ENCODE results near the gene DAB1. TPM values are rescaled to one million over a fixed set of nuclear protein-coding genes. Genes with fewer than 3 reads are reported as not detected.

DAB1 gene
- total RNA-seq, 3 donors from 2014 or later, result 0.61 to 2.0 (median 0.92) TPM

- DNase-seq, result no peak
- no peak for ATAC-seq
- intact Hi-C loops (cut with DNase I, micrococcal nuclease), result no loop called here
- TF ChIP-seq CTCF (IDR thresholded peaks at IDR 0.05), result no peak
- Histone ChIP-seq H3K4me3 (no peak overlapping the region), H3K36me3 (ENCODE audit: low read depth) (no peaks in the 10 kb centered on the region), H3K4me1 (ENCODE audit: low read depth) (no peaks in the 10 kb centered on the region), H3K9me3 (no peaks in the 10 kb centered on the region)
Observed at GRCh38 chr1:56965191-56965590, 458.7 kb downstream of the DAB1 start.

- intact Hi-C loops (cut with DNase I, micrococcal nuclease), result no loop called here
- no peaks in the 10 kb centered on the region for H3K36me3 ChIP-seq (ENCODE audit: low read depth)
- no peak for DNase-seq
- H3K9me3 ChIP-seq, result no peaks in the 10 kb centered on the region
- no peak for TF ChIP-seq CTCF (IDR thresholded peaks at IDR 0.05)
- ATAC-seq, result no peak
- H3K4me1 ChIP-seq (ENCODE audit: low read depth), result no peaks in the 10 kb centered on the region
- H3K4me3 ChIP-seq, result no peak overlapping the region
Observed at GRCh38 chr1:56964349-56965017, 459.4 kb downstream of the DAB1 start.

GRCh38 chr1:56963667-56964066 lies 460.2 kb downstream of the DAB1 start:
- H3K4me3 ChIP-seq, result no peak overlapping the region
- no peaks in the 10 kb centered on the region for H3K4me1 ChIP-seq (ENCODE audit: low read depth)
- DNase-seq (no peak), ATAC-seq (no peak)
- H3K9me3 ChIP-seq, result no peaks in the 10 kb centered on the region
- intact Hi-C loops (cut with DNase I, micrococcal nuclease), result no loop called here
- no peaks in the 10 kb centered on the region for H3K36me3 ChIP-seq (ENCODE audit: low read depth)
- TF ChIP-seq CTCF (IDR thresholded peaks at IDR 0.05), result no peak

- intact Hi-C loops (cut with DNase I, micrococcal nuclease), result no loop called here
- DNase-seq, result no peak
- no peak overlapping the region for H3K4me3 ChIP-seq
- TF ChIP-seq CTCF (IDR thresholded peaks at IDR 0.05), result no peak
- no peaks in the 10 kb centered on the region for H3K36me3 ChIP-seq (ENCODE audit: low read depth)
- H3K9me3 ChIP-seq, result no peaks in the 10 kb centered on the region
- H3K4me1 ChIP-seq (ENCODE audit: low read depth), result no peaks in the 10 kb centered on the region
- ATAC-seq, result no peak
Observed at GRCh38 chr1:56961426-56961825, 462.4 kb downstream of the DAB1 start.

GRCh38 chr1:56958526-56958925 lies 465.3 kb downstream of the DAB1 start:
- Histone ChIP-seq H3K36me3 (ENCODE audit: low read depth) (no peaks in the 10 kb centered on the region), H3K4me3 (no peak overlapping the region), H3K4me1 (ENCODE audit: low read depth) (no peaks in the 10 kb centered on the region), H3K9me3 (no peaks in the 10 kb centered on the region)
- no peak for TF ChIP-seq CTCF (IDR thresholded peaks at IDR 0.05)
- intact Hi-C loops (cut with DNase I, micrococcal nuclease), result no loop called here
- ATAC-seq (no peak), DNase-seq (no peak)

- Histone ChIP-seq H3K4me1 (ENCODE audit: low read depth) (no peaks in the 10 kb centered on the region), H3K9me3 (no peaks in the 10 kb centered on the region), H3K4me3 (no peak overlapping the region), H3K36me3 (ENCODE audit: low read depth) (no peaks in the 10 kb centered on the region)
- ATAC-seq (no peak), DNase-seq (no peak)
- intact Hi-C loops (cut with DNase I, micrococcal nuclease), result no loop called here
- TF ChIP-seq CTCF (IDR thresholded peaks at IDR 0.05), result no peak
Observed at GRCh38 chr1:56957931-56958330, 465.9 kb downstream of the DAB1 start.
